ENCODE data around the gene HDAC5.

- TF ChIP-seq CTCF (conservative IDR thresholded peaks at IDR 0.05 in 1 of 2, IDR thresholded peaks at IDR 0.05 in 1 of 2; ENCODE audit: low read depth in 1 of 2, low read length in 2 of 2) (no peak), EZH2 (IDR thresholded peaks at IDR 0.05; ENCODE audit: low read length, missing control alignments) (no peak)
These were observed 38.5 kb downstream of the HDAC5 start for GRCh38 chr17:44084921-44085320.
